Measurements from ENCODE around the gene PLEKHA5. TPM values are rescaled to one million over a fixed set of nuclear protein-coding genes. Genes with fewer than 3 reads are reported as not detected.
A peak's percentile ranks its signal among the peaks of the same experiment; 100 is the strongest.
"Not testable (repeated sequence)": the region's sequence is repeated elsewhere in the genome, so short reads cannot be mapped to it uniquely, and the experiment has no call there.

Gene PLEKHA5
- total RNA-seq, 1 donor from 2014 or later = 23.4 TPM

GRCh38 chr12:19382111-19382526 lies 252.6 kb downstream of the PLEKHA5 start:
- no peak overlapping the region for H3K4me3 ChIP-seq (ENCODE audit: low read depth, low read length)
- DNase-seq (ENCODE audit: low read depth) = peak; percentile 86
- no peak for TF ChIP-seq CTCF (conservative IDR thresholded peaks at IDR 0.05; ENCODE audit: low read depth, low read length)

GRCh38 chr12:19382563-19382962 lies 253.0 kb downstream of the PLEKHA5 start:
- no peak overlapping the region for H3K4me3 ChIP-seq (ENCODE audit: low read depth, low read length)
- no peak for TF ChIP-seq CTCF (conservative IDR thresholded peaks at IDR 0.05; ENCODE audit: low read depth, low read length)
- DNase-seq (ENCODE audit: low read depth) = no peak

- TF ChIP-seq CTCF (conservative IDR thresholded peaks at IDR 0.05; ENCODE audit: low read depth, low read length) = no peak
- no peak overlapping the region for H3K4me3 ChIP-seq (ENCODE audit: low read depth, low read length)
- no peak for DNase-seq (ENCODE audit: low read depth)
Observed at GRCh38 chr12:19387161-19387560, 257.6 kb downstream of the PLEKHA5 start.

GRCh38 chr12:19388131-19388549 lies 258.6 kb downstream of the PLEKHA5 start:
- TF ChIP-seq CTCF (conservative IDR thresholded peaks at IDR 0.05; ENCODE audit: low read depth, low read length) = no peak
- H3K4me3 ChIP-seq (ENCODE audit: low read depth, low read length) = no peak overlapping the region
- no peak for DNase-seq (ENCODE audit: low read depth)

- no peak for TF ChIP-seq CTCF (conservative IDR thresholded peaks at IDR 0.05; ENCODE audit: low read depth, low read length)
- DNase-seq (ENCODE audit: low read depth) = peak; percentile 18
Observed at GRCh38 chr12:19390051-19390598, 260.6 kb downstream of the PLEKHA5 start.

GRCh38 chr12:19392644-19393043 lies 263.1 kb downstream of the PLEKHA5 start:
- H3K4me3 ChIP-seq (ENCODE audit: low read depth, low read length); DNase-seq (ENCODE audit: low read depth): not testable (repeated sequence)

More at GRCh38 chr12:19390051-19390598, 260.6 kb downstream of the PLEKHA5 start:
- no peak overlapping the region for H3K4me3 ChIP-seq (ENCODE audit: low read depth, low read length)

GRCh38 chr12:19394385-19394784 lies 264.9 kb downstream of the PLEKHA5 start:
- no peak for DNase-seq (ENCODE audit: low read depth)
- no peak for TF ChIP-seq CTCF (conservative IDR thresholded peaks at IDR 0.05; ENCODE audit: low read depth, low read length)
- no peak overlapping the region for H3K4me3 ChIP-seq (ENCODE audit: low read depth, low read length)

Data from epithelial cell of proximal tubule (primary cell).